ENCODE measurements around the gene PTPRG.

PTPRG gene

GRCh38 chr3:62095080-62095479 lies 533.7 kb downstream of the PTPRG start:
- no peak for DNase-seq (ENCODE audit: low read depth in 1 of 2, low spot score in 1 of 2)

- no peak for DNase-seq (ENCODE audit: low read depth in 1 of 2, low spot score in 1 of 2)
These were observed 534.4 kb downstream of the PTPRG start for GRCh38 chr3:62095756-62096155.

DNA sequence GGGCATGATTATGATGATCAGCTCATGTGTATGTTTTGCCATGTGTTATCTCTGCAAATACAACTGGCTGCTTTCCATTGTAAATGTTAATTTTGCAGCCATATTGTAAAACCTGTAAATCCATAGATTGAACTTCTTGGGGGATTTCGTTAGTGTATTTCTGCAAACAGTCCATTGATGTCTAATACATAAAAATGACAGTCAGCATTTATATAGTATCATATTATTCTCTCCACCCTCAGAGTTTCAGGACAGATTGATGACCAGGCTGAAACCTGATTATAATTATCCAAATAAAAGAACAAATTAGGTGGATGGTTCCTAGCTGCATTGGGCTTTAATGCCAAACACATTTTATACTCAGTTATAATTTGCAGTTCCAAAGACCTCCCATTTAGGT lies 535.1 kb downstream of the PTPRG start:
- DNase-seq (ENCODE audit: low read depth in 1 of 2, low spot score in 1 of 2) = no peak

DNA sequence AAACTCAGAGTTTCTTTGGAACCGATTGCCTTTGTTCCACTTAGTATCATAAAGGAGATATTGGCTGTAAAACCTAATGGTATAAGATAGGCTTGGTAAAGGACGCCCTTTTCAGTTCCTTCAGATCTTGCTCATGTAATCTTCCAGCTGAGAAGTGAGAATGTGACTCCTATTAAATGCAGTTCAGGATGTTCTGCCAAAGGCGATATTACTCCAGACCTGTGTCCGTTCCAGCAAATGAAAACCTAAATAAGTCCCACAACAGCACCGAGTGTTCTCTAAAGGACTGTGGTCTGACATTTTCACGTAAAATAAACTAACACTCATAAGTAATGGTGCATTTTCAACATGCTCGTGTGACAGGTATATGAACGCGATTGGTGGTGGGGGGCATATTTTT lies 535.8 kb downstream of the PTPRG start:
- no peak for DNase-seq (ENCODE audit: low read depth in 1 of 2, low spot score in 1 of 2)

DNA sequence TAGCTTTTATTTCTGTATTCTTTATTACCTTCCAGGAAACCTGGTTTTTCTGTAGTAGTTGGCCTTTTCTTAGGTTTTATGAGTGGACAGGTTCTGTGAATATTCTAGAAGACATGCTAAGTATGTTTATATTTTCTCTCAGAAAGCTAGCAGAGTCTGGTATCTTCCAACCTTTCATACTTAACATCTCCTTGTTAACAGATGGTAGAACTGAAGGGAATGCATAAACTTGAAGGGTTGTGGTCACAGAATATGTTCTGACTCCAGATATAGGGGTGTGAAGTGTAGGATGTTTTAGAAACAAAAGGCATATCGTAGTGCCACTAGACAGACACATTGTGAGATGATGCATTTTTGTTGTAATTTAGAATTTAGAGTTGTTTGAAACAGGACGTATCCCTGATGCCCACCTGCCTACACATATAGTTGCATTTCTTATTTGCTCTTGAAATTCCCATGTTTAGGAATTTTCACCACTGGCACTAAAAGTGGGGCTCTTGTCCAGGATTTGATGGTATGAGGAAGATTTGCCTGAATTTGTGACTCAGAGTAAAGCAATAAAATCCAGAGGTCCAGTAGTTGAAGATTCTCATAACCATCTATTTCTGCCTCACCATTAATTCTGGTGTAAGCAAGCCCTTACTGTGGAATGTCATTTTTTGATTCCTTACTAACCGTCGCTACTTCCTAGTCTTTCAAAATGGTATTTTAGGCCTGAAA lies 537.4 kb downstream of the PTPRG start:
- DNase-seq (ENCODE audit: low read depth in 1 of 2, low spot score in 1 of 2) = no peak

DNA sequence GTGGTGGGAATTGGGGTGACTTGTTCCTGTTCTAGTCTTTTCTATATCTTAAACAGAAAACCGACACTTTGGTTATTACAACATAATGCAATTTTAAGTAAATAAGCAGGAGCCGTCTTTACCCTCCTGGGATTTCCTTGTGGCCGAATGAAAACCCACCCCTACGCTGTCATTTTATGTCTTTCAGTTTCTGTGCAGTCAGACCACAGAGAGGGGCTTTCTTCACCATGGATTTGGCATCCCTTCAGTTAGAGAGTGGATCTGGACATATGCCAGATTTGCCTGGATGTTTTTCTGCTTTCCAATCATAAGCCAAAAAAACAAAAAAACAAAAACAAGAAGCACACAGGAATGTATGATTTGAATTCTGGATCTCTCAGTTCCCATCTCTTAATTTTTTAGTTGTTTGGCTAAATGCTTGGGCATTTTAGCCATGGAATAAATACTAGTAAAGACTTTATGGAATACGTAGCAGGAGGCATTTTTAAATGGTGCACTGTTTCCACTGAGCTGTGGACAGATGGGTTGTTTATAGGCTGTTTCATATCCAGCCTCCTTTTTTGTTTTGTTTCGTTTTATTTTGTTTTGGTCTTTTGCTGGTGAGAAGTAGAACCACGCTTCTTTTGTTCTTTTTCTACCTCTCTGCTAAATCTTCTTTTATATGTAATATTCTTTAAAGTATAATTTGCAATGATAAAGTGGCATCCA lies 539.1 kb downstream of the PTPRG start:
- no peak for DNase-seq (ENCODE audit: low read depth in 1 of 2, low spot score in 1 of 2)

- no peak for DNase-seq (ENCODE audit: low read depth in 1 of 2, low spot score in 1 of 2)
These were observed 540.1 kb downstream of the PTPRG start for GRCh38 chr3:62101488-62101887.

DNA sequence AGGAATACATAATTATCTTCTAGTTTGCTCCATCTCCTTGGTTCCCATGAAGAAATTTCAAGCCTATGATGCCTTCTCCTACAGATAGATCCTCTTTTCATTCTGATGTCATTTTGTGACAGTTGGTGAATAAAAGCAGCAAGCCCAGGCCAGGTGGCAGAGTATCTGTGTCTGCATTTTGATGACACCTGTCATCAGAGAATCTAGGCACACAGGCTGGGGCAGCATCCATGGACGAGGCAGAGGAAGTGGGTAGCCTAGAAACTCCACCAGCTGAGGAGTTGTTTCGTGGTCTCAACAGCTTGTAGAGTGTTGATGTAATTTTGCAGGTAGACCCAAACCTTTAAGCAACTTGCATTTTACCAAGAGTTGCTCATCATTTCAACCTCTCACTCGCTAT lies 542.2 kb downstream of the PTPRG start:
- DNase-seq (ENCODE audit: low read depth in 1 of 2, low spot score in 1 of 2) = no peak

DNA sequence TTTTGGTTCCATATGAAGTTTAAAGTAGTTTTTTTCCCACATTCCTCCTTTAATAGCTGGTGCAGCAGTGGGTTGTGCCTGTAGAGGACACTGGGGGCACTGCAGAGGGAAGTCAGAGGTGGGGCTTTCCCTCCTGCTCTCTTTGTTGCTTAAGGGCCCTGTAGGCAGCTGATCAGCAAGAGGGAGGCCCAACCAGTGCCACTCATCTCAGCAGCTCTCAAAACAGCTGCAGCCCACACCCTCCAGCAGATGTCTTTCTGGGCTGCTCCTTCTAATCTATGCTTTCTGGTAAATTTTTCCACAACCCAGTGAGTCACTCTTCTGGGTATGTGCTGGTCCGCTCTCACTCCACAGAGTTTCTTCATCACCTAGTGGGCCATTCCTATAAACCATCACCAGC lies 548.2 kb downstream of the PTPRG start:
- no peak for DNase-seq (ENCODE audit: low read depth in 1 of 2, low spot score in 1 of 2)

DNA sequence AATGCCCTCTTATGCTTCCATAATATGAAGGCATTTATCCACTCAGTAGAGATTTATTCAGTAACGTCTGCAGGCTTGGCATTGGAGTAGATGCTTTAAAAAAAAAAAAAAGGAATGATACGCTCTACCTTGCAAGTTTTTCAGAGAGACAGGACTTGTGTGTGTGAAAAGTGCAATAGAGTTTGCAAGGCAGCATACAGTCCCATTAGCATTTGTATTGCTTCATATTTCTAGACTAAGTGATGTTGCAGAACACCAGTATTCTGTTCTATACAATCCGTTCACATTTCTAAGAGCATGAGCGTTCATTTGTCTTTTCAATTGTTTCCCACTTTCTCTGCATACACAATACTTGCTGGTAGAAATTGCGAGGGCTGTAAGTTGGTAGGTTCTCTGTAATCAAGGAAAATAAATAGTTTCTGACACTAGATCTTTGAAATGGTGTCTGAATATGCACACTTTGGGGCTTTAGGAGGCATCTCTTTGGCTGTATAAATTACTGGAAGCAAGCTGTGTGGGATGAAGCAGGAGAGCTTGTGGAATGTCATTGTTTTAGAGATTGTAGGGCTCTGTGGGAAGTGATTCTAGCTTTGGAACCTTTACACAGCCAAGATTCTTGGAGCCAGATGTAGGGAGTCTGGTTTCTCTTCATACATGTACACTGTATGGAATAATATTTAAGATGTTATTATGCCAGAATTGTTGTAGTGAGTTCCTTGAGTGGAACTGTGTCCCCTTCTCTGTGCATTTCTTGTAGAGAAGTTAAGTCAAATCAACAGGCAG lies 549.3 kb downstream of the PTPRG start:
- no peak for DNase-seq (ENCODE audit: low read depth in 1 of 2, low spot score in 1 of 2)

GRCh38 chr3:62113092-62113491 lies 551.7 kb downstream of the PTPRG start:
- no peak for DNase-seq (ENCODE audit: low read depth in 1 of 2, low spot score in 1 of 2)

GRCh38 chr3:62114763-62115162 lies 553.4 kb downstream of the PTPRG start:
- DNase-seq (ENCODE audit: low read depth in 1 of 2, low spot score in 1 of 2) = no peak

- no peak for DNase-seq (ENCODE audit: low read depth in 1 of 2, low spot score in 1 of 2)
These were observed 556.7 kb downstream of the PTPRG start for GRCh38 chr3:62117903-62118548.

DNA sequence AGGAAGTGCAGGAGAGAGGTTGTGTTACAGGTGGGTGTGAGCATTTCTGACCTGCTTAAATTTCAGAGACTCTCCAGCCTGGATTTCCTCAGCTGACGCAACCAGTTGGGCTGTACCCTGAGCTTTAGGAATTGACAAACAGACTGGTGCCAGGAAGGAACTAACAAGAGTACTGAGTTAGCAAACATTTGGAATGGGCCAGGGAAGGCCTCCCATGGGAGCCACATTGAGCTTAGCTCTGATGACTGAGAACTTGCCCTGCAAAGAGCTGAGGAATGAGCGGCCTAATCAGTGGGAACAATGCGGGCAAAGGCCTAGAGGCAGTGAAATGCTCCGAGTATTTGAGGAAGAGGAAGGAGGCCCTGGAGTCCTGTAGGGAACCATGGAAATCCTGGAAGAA lies 557.8 kb downstream of the PTPRG start:
- no peak for DNase-seq (ENCODE audit: low read depth in 1 of 2, low spot score in 1 of 2)

DNA sequence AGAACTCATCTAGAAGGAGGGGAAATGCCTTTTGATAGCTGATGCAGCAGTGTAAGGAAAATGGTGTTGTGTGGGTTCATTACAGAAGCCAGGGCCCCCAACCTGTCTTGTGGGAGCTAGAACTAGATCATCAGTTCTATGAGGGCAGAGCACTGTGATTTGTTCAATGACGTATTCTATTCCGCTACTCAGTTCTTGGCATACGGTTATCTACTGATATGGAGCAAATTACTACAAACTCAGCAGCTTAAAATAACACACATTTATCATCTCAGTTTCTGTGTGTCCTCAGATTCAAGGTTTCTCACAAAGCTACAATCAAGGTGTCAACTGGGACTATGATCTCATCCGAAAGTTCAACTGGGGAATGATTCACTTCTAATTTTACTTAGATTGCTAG lies 561.4 kb downstream of the PTPRG start:
- DNase-seq (ENCODE audit: low read depth in 1 of 2, low spot score in 1 of 2) = no peak

DNA sequence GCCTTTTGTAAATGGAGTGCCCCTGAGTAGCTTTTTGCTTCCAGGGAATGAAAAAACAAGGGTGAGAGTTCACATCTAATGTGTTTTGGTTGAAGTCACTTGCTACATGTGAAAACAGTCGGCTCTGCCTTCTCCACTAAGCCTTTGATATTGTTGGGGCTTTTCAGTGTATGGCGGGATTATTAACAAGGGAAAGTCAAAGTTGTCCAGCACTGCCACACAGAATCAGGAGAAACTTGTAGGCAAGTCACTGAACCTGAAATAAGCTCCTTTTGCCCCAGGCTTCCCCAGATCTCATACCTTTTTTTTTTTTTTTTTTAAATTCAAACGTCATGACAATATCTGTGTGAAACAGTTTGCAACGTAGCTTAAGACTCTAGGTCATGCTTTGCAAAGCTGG lies 564.0 kb downstream of the PTPRG start:
- no peak for DNase-seq (ENCODE audit: low read depth in 1 of 2, low spot score in 1 of 2)

DNA sequence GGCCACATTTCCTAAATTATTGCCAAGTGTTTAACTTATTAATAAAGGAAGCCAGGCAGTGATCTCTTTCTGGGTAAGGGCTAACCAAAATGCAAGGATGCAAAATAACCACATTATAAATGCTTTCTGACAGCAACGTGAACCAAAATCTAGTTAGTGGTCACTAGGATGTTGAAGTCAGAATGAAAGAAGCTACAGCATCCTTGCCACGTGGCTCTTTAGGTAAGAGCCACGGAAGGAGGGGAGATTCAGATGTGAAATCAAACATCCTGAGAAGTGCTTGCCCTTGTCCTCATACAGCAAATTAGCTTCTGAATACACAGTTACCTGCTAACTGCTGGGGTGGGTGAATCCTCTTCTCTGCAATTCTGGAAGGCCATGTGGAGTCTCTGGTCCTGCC lies 565.7 kb downstream of the PTPRG start:
- no peak for DNase-seq (ENCODE audit: low read depth in 1 of 2, low spot score in 1 of 2)

- no peak for DNase-seq (ENCODE audit: low read depth in 1 of 2, low spot score in 1 of 2)
These were observed 566.7 kb downstream of the PTPRG start for GRCh38 chr3:62128051-62128450.

- DNase-seq (ENCODE audit: low read depth in 1 of 2, low spot score in 1 of 2) = no peak
These were observed 567.3 kb downstream of the PTPRG start for GRCh38 chr3:62128681-62129080.

- no peak for DNase-seq (ENCODE audit: low read depth in 1 of 2, low spot score in 1 of 2)
These were observed 569.7 kb downstream of the PTPRG start for GRCh38 chr3:62131050-62131449.

GRCh38 chr3:62131620-62132019 lies 570.2 kb downstream of the PTPRG start:
- no peak for DNase-seq (ENCODE audit: low read depth in 1 of 2, low spot score in 1 of 2)
